ENCODE data around the gene FASLG. TPM values are rescaled to one million over a fixed set of nuclear protein-coding genes. Genes with fewer than 3 reads are reported as not detected.

Gene FASLG
- total and polyA plus RNA-seq, 8 donors = 0.21 to 1.4 (median 0.55) TPM; not detected in 1

GRCh38 chr1:172713466-172713865 is 54.6 kb downstream of the FASLG start:
- Histone ChIP-seq H3K27ac (no peak overlapping the region), H3K27me3 (no peaks in the 10 kb centered on the region), H3K9me3 (no peaks in the 10 kb centered on the region), H3K4me1 (no peaks in the 10 kb centered on the region), H3K4me3 (no peak overlapping the region), H3K36me3 (no peaks in the 10 kb centered on the region)
- ATAC-seq (no peak), DNase-seq (no peak)
- TF ChIP-seq, protein P1, sequence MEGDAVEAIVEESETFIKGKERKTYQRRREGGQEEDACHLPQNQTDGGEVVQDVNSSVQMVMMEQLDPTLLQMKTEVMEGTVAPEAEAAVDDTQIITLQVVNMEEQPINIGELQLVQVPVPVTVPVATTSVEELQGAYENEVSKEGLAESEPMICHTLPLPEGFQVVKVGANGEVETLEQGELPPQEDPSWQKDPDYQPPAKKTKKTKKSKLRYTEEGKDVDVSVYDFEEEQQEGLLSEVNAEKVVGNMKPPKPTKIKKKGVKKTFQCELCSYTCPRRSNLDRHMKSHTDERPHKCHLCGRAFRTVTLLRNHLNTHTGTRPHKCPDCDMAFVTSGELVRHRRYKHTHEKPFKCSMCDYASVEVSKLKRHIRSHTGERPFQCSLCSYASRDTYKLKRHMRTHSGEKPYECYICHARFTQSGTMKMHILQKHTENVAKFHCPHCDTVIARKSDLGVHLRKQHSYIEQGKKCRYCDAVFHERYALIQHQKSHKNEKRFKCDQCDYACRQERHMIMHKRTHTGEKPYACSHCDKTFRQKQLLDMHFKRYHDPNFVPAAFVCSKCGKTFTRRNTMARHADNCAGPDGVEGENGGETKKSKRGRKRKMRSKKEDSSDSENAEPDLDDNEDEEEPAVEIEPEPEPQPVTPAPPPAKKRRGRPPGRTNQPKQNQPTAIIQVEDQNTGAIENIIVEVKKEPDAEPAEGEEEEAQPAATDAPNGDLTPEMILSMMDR (IDR thresholded peaks at IDR 0.05) = no peak
- intact Hi-C loops (cut with DNase I) = loop anchor here in 1 of 2 donors (10.0 kb wide), 1 partner anchor 259 kb away; no protein-coding TSS in a partner anchor

Other genes starting within 250 kb of the FASLG start
- not detected for gene C1orf105, start 238.4 kb upstream of the FASLG start, total RNA-seq
- gene C1orf105, start 238.4 kb upstream of the FASLG start, polyA plus RNA-seq (ENCODE audit: insufficient read length in 6 of 6) = under 1 TPM in 1 of 6 donors, not detected in 5; 0.27 TPM
- gene PIGC, start 215.0 kb upstream of the FASLG start, total RNA-seq = 10 to 100 TPM; 22.3 to 22.9 TPM
- 10 to 100 TPM; 41.3 to 45.8 (median 44.8) TPM for gene PIGC, start 215.0 kb upstream of the FASLG start, polyA plus RNA-seq (ENCODE audit: insufficient read length in 6 of 6)
- 10 to 100 TPM; 30.3 to 37.2 TPM for gene SUCO, start 126.0 kb upstream of the FASLG start, total RNA-seq
- gene SUCO, start 126.0 kb upstream of the FASLG start, polyA plus RNA-seq (ENCODE audit: insufficient read length in 6 of 6) = 10 to 100 TPM; 59.8 to 73.7 (median 65.0) TPM

Measured in left lung (tissue), 10 donors.